Activated T-cell treated with anti-CD3 and anti-CD28 coated beads for 1 hour (primary cell): ENCODE results near the gene TMEM178B.
"Not testable (repeated sequence)": the region's sequence is repeated elsewhere in the genome, so short reads cannot be mapped to it uniquely, and the experiment has no call there.

Source experiments
- DNase-seq: peaks from one replicate; pipeline ENCODE4 v3.0.0-alpha.2; 2020; ENCODE audit warnings: low read depth

TMEM178B gene

DNA sequence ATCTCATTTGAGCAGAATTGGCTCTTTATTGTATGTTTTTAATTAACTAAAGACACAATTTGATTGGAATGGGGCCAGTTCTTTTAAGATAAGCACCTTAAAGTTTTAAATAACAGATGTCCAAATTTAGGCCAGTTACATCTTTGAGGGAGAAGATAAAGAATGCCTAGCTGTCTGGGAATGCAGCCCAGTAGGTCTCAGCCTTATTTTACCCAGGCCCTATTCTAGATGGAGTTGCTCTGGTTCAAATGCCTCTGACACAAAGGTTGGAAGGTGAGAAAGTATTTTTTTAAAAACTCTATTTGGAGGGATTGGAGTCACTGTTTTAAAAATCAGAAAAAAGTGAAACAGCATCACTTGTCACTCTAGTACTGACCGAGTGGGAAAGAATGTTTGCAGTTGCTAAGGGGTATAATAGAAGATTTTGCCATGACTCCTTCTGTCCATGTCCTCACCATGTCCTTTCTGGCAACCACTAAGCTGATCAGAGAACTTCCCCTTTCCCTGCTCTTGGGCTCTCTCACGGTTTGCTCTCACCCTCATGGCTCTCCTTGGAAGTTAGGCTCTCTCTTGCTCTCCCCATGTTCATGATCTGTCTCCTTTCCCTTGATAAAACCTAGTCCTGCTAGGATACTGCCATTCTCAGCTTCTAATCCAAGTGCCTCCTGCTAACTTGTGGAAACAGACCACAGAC is 239.1 kb downstream of the TMEM178B start:
- no peak for DNase-seq

DNA sequence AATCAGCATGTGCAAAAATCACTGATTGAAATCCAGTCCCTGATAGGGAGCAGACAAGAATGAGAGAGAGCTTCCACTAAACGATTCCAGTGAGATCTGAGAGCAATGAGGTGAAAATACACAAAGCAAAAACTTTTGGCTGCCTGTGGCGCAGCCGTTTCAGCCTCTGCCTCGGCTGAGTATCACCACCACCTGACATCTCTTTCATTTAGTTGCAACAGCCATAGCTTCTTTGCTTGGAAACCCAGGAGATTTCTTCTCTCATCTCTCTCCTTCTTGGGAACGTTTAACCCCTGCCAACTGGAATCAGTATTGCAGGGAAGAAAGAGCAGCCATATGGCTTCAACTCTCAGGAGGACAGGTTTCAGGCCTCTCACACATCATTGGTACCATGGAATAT is 240.0 kb downstream of the TMEM178B start:
- DNase-seq: no peak

DNA sequence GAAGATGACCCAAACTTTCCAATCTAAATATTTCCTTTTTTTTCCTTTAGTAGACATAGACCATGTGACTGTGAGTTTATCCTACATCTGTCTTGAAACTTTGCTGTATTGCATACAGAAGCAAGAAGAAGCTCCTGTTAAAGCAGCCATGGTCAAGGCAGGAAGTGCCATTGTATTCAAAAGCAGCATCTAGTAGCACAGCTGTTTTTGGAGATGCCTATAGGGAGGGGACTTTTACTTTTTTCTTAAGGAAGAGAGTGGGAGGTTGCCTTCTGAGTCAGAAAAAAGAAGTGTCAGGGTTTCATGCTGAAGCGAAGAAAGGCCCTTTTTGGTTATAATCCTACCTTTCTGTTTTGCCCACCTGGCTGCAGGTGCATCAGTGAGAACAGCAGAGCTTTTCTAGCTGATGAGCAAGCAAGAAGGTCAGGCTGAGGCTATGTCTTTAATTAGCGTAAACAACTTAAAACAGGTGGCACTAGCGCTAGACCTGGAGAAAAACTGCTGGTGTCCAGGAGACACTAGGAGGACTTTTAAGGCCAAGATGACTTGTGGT is 243.2 kb downstream of the TMEM178B start:
- DNase-seq: no peak

DNA sequence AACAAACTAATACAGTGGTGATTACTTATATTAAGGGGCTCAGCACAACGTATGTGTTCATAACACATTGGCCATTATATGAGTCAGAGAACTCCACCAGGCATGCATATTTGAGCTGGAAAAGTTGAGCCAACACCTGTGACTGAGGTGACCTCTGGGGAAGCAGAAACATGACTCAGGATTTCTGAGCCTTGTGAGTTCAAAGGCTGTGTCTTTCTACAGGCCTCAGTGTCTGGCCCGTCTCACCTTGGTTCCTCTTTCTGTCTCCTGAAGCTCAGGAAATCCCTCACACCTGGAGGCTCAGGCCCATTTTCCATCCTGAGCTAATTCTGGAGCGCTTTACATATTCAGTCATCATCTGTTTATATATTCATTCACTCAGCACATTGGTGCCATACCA is 246.4 kb downstream of the TMEM178B start:
- DNase-seq: no peak

DNA sequence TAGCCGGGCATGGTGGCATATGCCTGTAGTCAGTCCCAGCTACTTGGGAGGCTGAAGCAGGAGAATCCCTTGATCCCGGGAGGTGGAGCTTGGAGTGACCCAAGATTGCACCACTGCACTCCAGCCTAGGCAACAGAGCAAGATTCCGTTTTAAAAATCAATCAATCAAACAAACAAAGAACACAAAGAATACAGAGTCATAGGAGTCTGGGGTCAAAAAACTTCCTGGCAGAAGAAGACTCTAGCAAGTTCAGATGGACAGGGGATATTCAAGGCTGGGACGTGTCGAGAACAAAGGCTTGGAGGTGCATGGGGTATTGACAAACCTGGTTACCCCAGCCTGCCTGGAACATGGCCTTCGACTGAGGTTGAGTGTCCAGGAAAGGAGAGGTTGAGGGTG is 248.5 kb downstream of the TMEM178B start:
- DNase-seq: no peak

DNA sequence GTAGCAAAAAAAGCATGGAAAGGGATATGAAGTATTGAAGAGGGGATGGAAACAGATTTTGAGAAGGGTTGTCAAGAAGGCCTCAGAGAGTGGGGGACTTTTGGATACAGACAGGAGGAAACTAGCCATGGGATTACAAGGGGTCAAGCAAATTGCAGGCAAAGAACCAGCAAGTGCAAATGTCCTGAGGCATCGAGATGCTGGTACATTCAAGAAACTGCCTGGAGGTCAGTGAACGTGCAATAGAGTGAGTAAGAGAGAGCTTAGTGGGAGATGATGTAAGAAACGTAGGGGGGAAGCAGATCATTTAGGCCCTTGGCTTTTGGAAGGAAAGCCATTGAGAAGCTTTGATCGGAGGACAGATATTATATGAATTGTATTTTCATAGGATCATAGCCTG is 250.0 kb downstream of the TMEM178B start:
- no peak for DNase-seq

DNA sequence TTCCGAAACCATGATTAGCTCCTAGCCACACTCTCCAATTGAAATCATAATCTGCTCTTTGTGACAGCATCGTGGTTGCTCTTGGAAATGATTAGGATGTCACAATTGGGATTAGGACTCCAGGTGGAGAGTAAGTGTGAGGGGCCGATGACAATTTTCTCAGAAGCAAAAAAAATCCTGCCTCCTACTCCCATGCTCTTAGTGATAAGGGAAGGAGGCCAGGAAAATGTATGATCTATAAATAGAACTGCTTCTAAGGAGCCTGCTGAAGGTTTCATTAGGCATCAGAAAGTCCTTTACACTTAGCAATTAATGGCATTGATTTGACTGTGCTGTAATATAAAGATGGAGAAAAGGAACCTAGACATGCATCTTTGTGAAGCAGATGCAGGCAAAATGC is 251.0 kb downstream of the TMEM178B start:
- DNase-seq: no peak

DNA sequence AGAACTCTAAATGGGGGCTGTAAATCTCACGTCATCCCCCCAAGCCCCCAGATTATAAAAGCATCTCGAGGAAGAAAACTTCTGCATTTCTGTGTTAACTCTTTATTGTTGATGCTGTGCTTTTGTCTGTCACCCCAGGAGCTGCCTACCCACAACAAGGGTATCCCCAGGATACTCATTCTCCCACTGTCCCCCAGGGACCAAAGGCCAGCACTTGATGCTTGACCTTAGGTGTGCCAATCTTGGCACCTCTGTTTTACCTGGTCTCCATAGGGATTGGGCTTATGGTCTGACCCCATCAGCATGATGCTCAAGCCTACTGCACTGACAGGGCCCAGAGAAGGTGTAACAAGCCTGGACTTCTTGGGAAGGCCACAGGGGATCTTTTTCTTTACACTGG is 251.4 kb downstream of the TMEM178B start:
- DNase-seq: no peak

DNA sequence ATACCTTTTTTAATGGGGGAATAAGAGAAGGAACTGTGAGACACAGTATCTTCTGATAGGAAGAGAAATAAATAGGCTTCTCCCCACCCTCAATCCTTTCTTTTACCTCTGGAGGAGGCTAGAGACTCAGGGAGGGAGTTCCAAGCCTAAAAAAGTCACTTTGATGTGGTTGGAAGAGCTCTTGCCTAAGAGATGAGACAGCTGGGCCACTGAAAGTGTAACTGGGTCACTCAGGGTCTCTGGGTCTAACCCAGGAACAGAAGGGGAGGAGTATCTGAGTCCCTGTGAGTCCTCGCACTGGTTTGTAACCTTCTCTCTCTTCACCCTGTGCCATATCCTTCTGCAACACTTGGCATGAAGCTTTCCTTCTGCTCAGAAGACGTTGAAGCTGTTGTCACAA is 254.4 kb downstream of the TMEM178B start:
- no peak for DNase-seq

DNA sequence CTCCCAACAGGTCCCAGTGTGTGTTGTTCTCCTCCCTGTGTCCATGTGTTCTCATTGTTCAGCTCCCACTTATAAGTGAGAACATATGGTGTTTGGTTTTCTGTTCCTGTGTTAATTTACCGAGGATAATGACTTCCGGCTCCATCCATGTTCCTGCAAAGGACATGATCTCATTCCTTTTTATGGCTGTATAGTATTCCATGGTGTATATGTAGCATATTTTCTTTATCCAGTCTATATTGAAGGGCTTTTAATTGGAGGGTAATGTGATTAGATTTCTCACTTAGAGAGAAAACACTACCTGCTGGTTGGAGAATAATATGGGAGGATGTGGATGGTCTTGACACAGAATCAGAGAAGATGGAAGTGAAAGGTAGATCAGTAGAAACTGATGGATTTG is 256.4 kb downstream of the TMEM178B start:
- not testable (repeated sequence) for DNase-seq

DNA sequence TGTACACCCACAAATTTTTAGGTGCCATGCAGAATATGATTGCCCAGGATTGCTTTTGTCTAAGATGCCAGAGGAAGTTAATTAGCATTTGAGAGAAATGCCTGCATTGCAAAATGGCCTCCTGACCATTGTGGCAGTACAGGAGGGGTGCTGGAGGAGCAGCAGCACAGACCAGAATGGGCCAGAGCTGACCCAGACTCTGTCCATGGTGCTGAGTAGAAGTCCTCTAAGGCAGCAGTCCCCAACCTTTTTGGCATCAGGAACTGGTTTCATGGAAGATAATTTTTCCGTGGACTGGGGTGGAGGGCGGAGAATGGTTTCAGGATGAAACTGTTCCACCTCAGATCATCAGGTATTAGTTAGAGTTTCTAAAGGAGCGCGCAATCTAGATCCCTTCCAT is 259.6 kb downstream of the TMEM178B start:
- DNase-seq: no peak

DNA sequence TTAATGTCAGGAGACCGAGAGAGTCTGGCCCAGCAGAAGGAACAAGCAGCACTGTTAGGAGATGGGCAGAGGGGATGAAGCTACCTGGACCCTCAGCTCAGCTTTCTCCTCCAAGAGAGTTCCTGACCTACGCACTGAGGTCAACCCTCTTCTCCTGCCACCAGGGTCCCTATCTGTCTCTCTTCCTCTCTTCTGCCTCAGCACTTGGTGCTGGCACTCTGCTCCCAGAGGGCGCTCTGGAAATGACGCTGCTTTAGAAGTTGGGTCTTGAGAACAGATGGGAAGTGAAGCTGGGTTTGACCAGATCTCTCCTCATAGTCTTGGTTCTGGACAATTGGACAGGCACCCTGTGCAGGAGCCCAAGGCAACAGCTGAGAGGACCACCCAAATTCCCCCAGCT is 261.3 kb downstream of the TMEM178B start:
- no peak for DNase-seq

DNA sequence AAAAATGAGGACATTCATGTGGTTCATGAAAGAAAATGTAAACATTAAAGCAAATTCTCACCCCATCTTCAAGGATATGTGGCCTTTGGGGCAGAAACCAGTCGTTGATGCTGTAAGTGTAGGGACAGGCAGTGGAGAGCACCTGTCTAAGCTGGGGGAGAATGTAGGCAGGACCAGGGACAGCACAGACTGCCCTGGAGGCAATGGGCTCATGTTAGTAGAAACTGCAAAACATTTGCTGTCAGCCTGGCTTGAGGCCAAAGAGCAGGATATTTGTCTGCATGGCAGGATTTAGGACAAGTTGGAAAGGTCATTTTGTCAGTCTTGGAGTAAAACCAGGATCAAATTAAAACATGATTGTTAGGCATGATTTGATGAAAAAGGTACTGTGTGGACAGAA is 265.7 kb downstream of the TMEM178B start:
- no peak for DNase-seq

DNA sequence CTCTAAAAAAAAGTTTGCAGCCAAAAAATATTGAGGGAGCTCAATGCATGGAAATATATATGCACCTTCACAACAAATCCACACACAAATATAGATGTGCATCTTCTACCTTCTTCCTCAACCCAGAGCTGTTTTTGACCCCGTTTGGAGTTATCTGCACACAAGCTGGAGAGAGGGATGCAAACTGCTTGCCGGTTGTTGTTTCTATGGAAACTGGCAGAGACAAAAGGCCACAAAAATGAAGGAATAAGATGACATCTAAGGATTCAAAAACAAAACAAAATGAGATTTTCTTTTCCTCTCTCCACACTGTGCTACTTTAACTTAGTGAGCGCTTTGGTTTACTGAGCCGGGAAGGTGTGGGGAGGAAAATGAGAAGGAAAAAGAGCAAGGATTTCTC is 267.1 kb downstream of the TMEM178B start:
- no peak for DNase-seq

DNA sequence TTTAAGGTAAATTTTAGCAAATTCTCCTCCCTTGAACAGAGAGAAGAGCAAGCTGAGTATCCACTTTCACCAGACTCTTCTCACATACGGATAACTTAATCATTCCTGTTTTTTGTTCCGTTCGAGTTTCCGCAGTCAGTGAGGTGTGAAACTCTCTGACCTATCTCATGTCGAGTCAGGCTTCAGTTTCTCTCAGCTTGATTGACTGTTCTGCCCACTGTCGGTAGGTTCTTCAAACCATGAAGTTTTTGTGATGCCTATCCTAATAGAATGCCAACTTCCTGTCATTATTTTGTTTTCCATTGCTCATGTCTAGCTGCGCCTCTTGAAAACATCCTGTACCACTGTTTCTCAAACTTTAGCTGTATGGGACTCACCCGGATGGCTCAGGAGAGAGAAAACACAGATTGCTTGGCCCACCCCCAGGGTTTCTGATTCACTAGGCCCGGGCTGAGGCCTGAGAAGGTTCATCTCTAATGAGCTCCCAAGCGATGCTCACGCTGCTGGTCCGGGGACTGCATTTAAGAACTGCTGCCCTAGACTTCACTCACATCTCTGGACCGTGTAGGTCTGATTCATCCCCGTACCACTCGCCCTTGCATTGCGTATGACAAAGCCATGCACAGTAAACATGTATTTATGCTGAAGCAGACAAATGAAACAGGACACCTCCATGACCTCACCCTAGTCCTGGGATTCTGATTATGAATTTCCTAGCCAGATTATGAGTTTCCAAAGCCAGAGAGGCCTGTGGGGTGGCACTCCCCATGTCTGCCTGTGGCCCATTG is 269.0 kb downstream of the TMEM178B start:
- DNase-seq: no peak

DNA sequence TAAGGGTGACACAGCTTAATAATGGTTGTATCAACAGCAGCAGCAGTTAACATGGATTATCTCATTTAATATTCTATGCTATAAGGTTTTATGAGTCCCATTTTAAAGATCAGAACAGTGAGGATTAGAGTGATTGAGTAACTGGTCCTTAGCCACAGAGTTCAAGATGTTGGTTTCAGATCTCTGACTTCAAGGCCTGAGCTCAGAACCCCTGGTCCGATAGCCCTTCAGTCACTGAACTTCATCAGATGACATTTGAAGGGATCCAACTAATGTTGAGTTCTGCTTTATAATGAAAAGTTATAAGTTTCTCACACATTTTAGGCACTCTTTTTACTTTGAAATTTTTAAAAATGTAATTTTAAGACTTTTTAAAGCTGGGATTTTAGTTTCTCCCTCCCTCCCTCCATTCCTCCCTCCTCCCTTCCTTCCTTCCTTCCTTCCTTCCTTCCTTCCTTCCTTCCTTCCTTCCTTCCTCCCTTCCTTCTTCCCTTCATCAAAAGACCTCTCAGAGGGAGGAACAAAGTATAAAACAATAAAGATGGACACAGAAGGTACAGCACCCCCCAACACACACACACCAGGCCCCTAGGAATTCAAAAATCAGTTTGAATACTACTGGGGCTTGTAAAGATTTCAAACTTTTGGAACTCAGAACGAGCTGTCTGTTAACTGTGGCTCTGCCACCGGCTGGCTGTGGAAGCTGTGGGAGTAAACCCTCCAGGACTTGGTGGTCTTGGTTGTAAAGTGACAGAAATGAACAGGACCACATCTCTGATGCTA is 270.5 kb downstream of the TMEM178B start:
- DNase-seq: no peak

DNA sequence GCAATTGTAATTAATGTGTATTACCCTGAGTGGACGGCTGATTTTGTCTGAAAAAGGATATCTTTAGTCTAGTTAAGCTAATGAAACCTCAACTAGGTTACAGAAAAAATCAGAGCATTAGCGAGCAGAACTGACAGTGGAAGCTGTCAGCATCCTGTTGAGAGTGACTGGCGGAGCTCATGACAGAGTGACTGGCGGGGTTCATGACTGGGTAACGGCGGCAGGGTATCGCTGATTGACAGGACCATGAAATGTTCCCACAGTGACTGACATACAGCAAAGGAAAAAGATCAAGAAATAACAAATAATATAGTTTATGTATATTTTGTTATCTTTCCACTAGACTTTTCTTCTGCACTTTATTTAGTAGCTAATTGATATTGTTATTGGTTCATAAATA is 274.9 kb downstream of the TMEM178B start:
- no peak for DNase-seq

DNA sequence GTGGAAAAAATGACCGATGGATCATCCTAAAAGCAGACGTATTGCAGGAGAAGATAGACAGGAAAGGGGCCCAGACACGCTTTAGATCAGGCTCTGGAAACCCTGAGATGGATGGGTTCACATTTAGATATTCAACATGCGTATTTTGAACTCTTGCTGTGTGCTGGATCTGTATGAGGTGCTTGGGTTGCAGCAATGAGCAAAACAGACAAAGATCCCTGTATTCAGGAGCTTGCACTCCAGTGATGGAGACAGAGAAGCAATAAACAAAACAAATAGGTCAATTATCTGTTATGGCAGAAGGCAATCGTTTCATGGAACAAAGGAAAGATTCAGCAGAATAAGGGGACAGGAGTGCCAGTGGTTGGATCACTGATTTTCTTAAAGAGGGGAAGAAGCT is 275.5 kb downstream of the TMEM178B start:
- no peak for DNase-seq

DNA sequence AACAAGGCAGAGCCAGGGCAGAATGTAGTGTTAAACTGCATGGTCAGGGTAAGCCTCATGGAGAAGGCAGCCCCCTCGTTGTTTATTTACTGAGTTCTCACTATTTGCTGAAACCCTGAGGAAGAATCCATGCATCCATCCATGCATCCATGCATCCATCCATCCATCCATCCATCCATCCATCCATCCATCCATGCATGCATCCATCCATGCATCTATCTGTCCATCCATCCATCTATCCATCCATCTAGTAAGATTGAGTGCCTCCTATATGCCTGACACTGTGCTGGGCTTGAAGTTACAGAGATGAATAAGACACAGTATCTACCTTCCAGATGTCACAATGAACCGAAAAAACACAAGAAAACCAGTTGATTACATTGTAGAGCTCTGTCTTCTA is 275.9 kb downstream of the TMEM178B start:
- DNase-seq: no peak

DNA sequence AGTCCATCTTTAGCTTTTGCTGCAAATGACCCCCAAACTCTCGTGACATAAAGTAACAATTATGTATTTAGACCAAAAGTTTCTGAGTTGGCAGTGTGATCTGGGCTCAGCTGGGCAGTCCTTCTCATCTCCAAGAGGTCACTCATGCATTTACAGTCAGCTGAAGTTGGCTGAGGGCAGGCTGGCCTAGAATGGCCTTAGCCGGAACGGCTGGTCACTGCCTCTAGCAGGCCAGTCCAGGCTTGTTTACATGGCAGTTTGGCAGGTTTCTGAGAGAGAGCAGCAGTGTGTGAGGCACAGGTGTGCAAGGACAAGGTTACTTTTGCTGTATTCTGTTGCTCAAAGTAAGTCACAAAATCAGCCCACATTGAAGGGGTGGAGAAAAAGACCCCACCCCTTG is 277.3 kb downstream of the TMEM178B start:
- DNase-seq: no peak

DNA sequence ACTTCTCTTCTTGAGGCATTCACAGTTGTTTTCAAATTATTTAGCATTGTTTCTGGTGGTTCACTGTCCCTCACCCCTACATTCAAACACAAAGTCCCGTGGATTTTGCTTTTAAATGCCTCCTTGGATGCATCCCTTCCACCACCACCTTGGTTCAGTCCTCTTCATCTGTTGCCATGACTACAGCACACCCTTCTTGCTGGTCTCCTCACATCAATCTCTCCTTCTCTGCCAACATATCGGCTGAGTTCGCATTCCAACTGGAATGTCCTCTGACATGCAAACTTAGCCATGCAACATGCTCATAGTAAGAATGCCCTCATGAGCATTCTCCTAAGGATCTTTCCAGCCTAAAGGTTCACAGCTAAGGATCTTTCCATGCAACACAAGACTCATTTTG is 279.1 kb downstream of the TMEM178B start:
- DNase-seq: no peak

DNA sequence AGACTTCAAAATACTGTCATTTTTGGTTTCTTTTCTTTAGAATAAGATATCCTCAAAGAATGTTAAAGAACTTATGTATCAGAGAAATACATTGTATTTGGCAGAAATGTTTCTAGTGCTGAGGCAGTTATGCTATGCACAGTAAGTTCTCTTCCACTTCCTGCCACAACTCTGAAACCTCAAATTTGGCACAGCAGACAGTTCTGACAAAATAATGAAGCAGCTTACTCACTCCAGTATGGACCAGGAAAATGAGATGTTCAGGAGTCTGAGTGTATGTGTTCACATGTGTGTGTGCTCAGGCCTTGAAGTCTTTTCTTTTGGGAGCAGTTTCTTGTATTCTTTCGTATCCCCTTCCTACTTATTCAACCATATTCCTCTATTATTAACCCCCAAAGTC is 280.4 kb downstream of the TMEM178B start:
- no peak for DNase-seq

DNA sequence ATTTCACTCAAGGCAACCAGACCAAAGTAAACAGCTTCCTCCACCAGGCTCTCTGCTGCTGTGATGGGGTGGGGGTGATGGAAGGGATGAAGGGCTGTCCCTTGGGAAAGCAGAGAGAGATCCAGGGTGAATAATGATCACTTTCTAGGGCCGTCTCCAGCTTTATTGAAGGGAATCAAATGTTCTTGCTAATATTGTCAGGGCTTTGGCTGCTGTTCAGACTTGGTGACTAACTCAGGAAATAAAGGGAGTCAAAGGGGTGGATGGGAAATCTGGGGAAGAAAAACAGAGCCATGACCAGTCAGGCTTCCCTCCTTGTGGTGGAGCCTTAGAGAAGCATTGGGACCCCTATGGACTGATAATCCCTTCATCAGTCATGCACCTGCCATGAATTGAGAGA is 281.2 kb downstream of the TMEM178B start:
- no peak for DNase-seq
